GM18519 (cell line): ENCODE data around the gene SKA3.
A peak's percentile ranks its signal among the peaks of the same experiment; 100 is the strongest.
"Not testable (repeated sequence)": the region's sequence is repeated elsewhere in the genome, so short reads cannot be mapped to it uniquely, and the experiment has no call there.

Experiments
- ATAC-seq: cut with Tn5 transposase; IDR thresholded peaks from one replicate; pipeline ENCODE4 v1.9.1; 2021; ENCODE audit warnings: mild to moderate bottlenecking, moderate library complexity; ENCODE audit not compliant: unreplicated experiment, low FRiP score

The SKA3 gene

GRCh38 chr13:21176215-21176981 lies at the start of gene SKA3, which contains the start of gene MRPL57:
SKA3 (minus strand) TSS chr13:21176552; CDS start chr13:21176477, 75 bp downstream.
MRPL57 (plus strand) TSS chr13:21176658; CDS start chr13:21176917, 259 bp downstream.
- peak; percentile 78 for ATAC-seq

DNA sequence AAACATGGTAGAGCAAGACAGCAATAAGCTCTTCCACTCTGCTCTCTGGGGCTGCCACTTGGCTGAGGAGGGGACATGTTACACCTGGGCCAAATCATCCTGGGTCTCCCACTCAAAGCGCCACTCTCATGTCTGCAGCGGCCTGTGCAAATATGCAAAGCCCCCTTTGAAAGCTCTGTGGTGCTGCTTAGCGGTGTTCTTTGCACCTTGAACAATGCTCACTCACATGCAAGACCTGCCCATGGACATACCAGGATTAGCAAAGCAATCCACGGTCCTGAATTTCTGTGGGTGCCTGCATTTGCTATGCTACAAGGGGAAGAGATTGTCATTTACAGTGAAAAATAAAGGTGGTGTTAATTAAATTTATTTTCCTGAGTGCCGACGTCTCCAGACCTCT lies 48.7 kb upstream of the SKA3 start:
- ATAC-seq, result no peak

- ATAC-seq, result no peak
Measured at GRCh38 chr13:21221268-21221667, 44.9 kb upstream of the SKA3 start.

- not testable (repeated sequence) for ATAC-seq
Measured at GRCh38 chr13:21219716-21220115, 43.4 kb upstream of the SKA3 start.

GRCh38 chr13:21219036-21219381 lies 42.7 kb upstream of the SKA3 start:
- no peak for ATAC-seq

DNA sequence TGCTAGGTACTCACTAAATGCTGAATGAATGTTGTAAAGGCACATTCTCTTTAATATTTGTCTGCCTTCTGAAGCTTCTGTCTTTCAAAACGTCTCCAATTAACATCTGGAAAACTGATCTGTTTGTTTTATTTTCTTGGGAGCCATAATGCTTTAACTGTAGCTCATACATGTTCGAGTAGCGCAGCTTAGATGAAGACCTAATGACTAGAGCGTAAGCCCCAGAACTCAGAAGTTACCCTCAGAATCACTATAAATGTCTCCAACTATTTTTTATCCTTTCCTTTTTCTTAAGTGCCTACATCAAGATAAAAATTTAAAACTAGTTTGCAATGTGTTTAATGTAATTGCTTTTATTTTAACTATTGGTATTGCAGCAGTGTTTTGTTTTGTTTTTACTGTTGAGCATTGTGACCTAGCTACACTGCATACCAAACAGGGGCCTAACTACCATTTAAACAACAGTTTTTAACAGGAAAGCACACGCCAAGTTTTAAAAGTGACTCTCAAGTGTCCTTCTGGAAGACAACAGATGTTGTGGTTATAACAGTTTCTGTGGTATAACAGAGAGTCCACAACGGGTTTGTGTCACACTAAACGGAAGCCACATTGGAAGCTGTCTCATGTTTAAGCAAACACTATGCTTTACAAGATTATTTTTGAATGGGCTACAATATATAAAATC lies 42.1 kb upstream of the SKA3 start:
- ATAC-seq, result peak; percentile 93

GRCh38 chr13:21216332-21216731 lies 40.0 kb upstream of the SKA3 start:
- ATAC-seq, result no peak

DNA sequence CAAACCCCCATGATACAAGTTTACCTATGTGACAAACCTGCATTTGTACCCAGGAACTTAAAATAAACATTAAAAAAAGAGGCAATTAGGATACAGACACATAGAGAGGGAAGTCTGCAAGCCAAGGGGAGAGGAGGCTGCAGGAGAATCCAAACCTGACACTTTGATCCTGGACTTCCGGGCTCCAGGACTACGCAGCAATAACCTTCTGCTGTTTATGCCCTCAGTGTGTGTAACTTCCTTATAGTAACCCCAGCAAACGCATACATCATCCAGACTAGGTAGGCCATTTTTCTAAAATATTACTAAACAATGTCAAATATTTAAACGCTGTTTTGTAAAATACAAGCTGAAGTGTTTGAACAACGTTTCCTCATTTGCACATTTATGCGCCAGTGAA lies 39.1 kb upstream of the SKA3 start:
- ATAC-seq, result not testable (repeated sequence)

DNA sequence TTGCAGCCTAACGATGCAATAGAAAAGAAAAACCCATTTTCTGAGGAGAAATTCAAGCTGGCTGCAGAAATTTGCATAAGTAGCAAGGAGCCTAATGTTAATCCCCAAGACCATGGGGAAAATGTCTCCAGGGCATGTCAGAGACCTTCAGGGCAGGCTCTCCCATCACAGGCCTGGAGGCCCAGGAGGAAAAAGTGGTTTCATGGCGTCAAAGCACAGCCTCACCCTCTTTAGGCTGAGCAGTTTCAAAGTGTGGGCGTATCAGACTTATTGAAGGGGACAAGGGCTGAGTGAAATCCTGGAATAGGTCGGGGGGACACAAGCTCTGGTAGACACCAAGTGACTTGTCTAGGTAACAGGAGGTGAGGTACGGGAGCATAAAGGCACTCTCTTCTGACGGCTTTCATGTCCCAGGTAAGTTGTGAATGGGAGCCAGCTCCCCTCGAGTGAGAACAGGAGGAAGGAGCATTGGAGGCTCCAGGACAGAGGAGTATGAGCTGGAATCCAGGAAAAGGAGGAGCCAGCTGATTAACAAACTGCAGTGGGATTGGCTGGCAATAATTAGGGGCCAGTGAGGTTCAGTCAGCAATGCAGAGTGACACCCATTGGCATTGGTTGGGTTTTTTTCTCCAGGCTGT lies 35.9 kb upstream of the SKA3 start:
- no peak for ATAC-seq

DNA sequence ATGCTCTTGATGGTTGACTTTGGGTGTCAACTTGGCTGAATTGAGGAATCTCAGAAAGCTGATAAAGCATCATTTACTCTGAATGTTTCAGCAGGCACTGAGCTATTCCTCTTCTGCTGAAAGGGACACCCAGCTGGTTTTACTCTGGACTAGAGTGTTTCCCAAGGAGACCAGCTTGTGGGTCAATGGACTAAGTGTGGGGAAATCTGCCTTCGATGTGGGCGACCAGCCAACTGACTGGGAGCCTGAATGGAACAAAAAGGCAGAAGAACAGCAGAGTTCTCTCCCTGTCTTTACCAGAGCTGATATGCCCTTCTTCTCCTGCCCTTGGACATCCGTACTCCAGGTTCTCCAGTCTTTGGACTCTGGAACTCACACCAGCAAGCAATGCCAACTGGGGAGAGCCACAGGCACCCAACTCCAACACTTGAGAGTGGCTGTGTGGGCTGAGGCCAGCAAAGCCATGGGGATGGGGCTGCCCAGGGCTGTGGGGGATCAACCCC lies 32.4 kb upstream of the SKA3 start:
- ATAC-seq, result no peak

DNA sequence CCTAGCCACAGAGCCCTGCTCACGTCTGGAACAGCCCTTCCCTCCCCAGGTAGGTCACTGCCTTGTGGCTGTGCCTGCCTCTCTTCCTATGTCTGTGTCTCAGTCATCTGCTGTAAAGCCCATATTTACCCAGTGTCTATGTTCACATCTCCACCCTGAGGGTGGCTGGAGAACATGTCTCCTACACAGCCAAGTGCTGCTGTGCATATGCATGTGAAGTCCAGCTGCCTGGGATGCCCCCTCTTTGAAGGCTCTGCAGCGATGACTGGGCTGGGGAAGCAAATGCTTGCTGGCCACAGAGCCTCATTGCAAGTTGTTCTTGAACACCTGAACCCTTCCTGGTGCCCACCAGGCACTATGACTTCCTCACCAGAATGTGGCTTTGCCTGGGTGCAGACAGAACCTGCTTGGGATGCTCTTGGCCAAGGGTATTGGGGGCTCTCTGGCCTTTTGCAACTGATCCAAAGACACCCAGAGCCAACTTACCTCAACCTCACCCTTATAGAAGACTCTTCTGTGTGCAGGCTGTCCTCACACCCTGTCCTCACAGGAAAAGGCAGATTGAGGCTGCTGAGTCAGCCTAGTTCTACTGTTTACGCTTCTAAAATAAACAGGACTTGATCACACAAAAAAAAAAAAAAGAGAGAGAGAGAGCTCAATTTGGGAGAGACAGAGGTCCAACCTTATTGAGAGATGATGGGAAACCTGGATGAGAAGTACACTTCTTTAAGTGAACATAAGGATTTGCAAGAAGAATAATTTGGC lies 26.6 kb upstream of the SKA3 start:
- ATAC-seq, result no peak

GRCh38 chr13:21201456-21202190 lies 25.3 kb upstream of the SKA3 start:
- ATAC-seq, result not testable (repeated sequence)

DNA sequence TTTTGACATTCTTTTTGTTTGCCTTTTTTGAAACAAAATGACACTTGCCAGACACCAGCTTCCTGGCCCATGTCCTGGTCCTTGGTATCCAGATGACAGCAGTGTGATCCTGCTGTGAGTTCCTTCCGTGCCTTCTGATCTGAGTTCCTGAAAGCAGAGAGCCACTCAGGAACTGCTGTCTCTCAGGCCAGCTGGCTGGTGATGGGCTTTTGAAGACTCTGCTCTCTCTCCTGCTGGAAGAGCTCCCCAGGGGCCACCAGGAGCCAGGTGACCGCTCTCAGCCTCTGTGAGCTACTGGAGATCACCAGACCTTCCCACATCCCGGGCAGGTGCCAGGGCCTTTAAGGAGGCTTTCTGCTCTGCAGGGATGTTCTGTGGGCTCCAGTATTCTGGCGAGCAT lies 22.0 kb upstream of the SKA3 start:
- ATAC-seq, result not testable (repeated sequence)

DNA sequence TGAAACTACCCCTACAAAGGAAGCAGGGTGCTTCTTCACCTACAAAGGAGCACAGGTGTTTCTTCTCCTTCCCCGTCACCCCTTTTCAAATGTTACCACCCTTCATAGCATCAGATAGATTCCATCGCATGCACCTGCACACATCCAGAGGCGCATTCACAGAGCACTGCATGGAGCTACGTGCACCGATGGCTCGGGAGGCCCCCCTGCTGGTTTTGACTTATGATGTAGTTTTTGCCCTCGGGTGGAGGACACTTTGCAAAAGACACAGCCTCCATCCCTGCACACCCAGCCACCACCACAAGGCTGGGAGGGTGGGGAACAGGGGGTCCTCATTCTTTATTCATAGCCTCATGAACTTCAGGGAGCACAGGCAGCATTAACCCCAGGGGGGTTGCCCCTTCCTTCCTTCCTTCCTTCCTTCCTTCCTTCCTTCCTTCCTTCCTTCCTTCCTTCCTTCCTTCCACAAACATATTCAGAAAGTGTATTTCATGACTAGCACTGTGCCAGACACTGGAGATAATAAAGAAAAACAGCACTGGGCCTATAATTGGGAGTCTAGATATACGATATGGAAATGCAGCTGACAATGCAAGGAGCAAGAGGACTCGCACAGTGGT lies 21.4 kb upstream of the SKA3 start:
- ATAC-seq, result not testable (repeated sequence)

GRCh38 chr13:21194756-21195155 lies 18.4 kb upstream of the SKA3 start:
- ATAC-seq, result not testable (repeated sequence)

DNA sequence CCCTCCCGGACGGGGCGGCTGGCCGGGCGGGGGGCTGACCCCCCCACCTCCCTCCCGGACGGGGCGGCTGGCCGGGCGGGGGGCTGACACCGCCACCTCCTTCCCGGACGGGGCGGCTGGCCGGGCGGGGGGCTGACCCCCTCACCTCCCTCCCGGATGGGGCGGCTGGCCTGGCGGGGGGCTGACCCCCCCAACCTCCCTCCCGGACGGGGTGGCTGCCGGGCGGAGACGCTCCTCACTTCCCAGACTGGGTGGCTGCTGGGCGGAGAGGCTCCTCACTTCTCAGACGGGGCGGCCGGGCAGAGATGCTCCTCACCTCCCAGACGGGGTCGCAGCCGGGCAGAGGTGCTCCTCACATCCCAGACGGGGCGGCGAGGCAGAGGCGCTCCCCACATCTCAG lies 10.1 kb upstream of the SKA3 start:
- ATAC-seq, result not testable (repeated sequence)

- no peak for ATAC-seq
Measured at GRCh38 chr13:21181671-21182070, 5.3 kb upstream of the SKA3 start.

DNA sequence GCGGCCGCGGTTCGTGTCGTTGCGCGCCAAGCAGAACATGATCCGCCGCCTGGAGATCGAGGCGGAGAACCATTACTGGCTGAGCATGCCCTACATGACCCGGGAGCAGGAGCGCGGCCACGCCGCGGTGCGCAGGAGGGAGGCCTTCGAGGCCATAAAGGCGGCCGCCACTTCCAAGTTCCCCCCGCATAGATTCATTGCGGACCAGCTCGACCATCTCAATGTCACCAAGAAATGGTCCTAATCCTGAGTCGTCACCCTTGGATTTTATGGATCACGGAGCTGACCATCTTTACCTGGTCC lies 581 bp upstream of the SKA3 start:
- peak; percentile 12 for ATAC-seq

DNA sequence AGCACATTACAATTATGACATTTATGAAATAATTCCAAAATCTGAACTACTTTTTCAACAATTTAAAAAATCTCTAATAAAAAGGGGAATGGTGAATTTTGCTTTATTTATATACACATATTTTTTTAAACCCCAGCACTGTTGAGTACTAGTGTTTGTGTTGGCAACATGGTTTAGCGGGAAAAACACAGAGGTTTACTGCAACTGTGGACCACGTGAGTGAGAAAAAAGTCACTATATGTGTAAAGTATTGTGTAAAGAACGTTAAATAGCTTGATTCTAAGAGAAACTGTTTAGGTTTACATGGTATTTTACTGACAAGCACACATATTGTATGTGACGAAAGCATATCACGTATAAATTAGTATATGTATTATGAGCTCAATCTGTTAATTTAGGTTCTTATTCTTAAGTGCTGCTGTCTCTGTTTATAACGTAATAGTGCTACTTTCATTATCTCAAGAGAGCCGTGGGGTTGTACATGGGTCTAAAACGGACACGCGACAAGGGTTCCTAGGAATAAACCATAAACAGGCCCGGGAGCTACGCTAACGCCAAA lies 617 bp downstream of the SKA3 start:
- no peak for ATAC-seq
